Endothelial cell of umbilical vein (primary cell): Measurements from ENCODE around the gene PIF1. TPM values are rescaled to one million over a fixed set of nuclear protein-coding genes. Genes with fewer than 3 reads are reported as not detected.
A peak's percentile ranks its signal among the peaks of the same experiment; 100 is the strongest.

Experiments used
- BruUV-seq: library from RNA; stranded (reverse); fragments of 400-500 nt; replicated peaks from 2 replicates; lab custom pipeline; 2021; lab: Mats Ljungman, UMichigan
- CTCF ChIA-PET: fragments of 300-600, 350-600 bp; sonication (Branson Sonifier 250); formaldehyde crosslinking; loops from one replicate; lab custom pipeline; 2021; ENCODE audit warnings: antibody characterized with exemption, inconsistent platforms; lab: Charles Lee
- POLR2A ChIA-PET: fragments of 300-600, 350-600 bp; sonication (Branson Sonifier 250); formaldehyde crosslinking; loops from one replicate; lab custom pipeline; 2021; ENCODE audit warnings: antibody characterized with exemption, inconsistent platforms; lab: Charles Lee
- DNase-seq: peaks from one replicate; pipeline ENCODE4 v3.0.0-alpha.2; 2011; ENCODE audit warnings: low read depth, low spot score
- FAIRE-seq: peaks from 2 replicates; lab custom pipeline; 2011; peaks lifted over from hg19 to GRCh38; lab: Jason Lieb, UNC
- H2AFZ ChIP-seq: 2 replicates; pipeline ENCODE4 v1.6.0; 2012; ENCODE audit warnings: low read depth, low read length, control low read depth, inconsistent platforms
- H3K27ac ChIP-seq: 2 replicates; pipeline ENCODE4 v1.5.1; 2011; ENCODE audit warnings: low read depth, mild to moderate bottlenecking, control low read depth, low read length, moderate library complexity; ENCODE audit not compliant: insufficient read depth
- H3K27me3 ChIP-seq, 2 experiments: 2 replicates each; pipeline versions ENCODE4 v1.6.0 to v1.6.1; 2011; ENCODE audit warnings: low read length in 2 of 2, mixed read lengths in 1 of 2; ENCODE audit not compliant: control insufficient read depth in 2 of 2, insufficient read depth in 2 of 2
- H3K36me3 ChIP-seq, 2 experiments: 2 replicates in 1 of 2; 3 replicates in 1 of 2; pipeline ENCODE4 v1.5.1; 2011; ENCODE audit warnings: low read length in 2 of 2, mild to moderate bottlenecking in 1 of 2, moderate library complexity in 1 of 2; ENCODE audit not compliant: control insufficient read depth in 2 of 2, insufficient read depth in 2 of 2; ENCODE audit errors: extremely low read depth in 1 of 2
- H3K4me1 ChIP-seq: 3 replicates; pipeline ENCODE4 v1.5.1; 2011; ENCODE audit warnings: mild to moderate bottlenecking, low read length; ENCODE audit not compliant: control insufficient read depth, insufficient read depth; ENCODE audit errors: extremely low read depth
- H3K4me2 ChIP-seq: 2 replicates; pipeline ENCODE4 v1.6.1; 2011; ENCODE audit warnings: low read length, control low read depth, mixed read lengths; ENCODE audit not compliant: insufficient read depth
- H3K4me3 ChIP-seq, 3 experiments: fragments of 200-600 bp in 1 of 3; sonication (generic), shearing (Covaris generic) in 1 of 3; replicated peaks in 1 of 3; 2 replicates each; pipeline ENCODE4 v1.5.1; 2011 to 2016; ENCODE audit warnings: control low read depth in 3 of 3, low read length in 3 of 3, mild to moderate bottlenecking in 2 of 3, inconsistent platforms in 1 of 3, low read depth in 1 of 3, moderate library complexity in 1 of 3; ENCODE audit not compliant: insufficient read depth in 1 of 3
- H3K79me2 ChIP-seq: 2 replicates; pipeline ENCODE4 v1.6.0; 2012; ENCODE audit warnings: low read length, inconsistent platforms; ENCODE audit not compliant: control insufficient read depth, insufficient read depth
- H3K9ac ChIP-seq: replicated peaks from 2 replicates; pipeline ENCODE3; 2011; ENCODE audit warnings: low read length, control low read depth; ENCODE audit not compliant: insufficient read depth; ENCODE audit errors: extremely low read depth
- H3K9me1 ChIP-seq: replicated peaks from 3 replicates; pipeline ENCODE4 v1.6.0; 2011; ENCODE audit warnings: mild to moderate bottlenecking, low read length; ENCODE audit not compliant: control insufficient read depth, insufficient read depth; ENCODE audit errors: extremely low read depth
- H3K9me3 ChIP-seq: replicated peaks from 2 replicates; pipeline ENCODE4 v1.5.1; 2012; ENCODE audit warnings: low read length, inconsistent platforms; ENCODE audit not compliant: control insufficient read depth, insufficient read depth
- H4K20me1 ChIP-seq: replicated peaks from 2 replicates; pipeline ENCODE3; 2011; ENCODE audit warnings: mild to moderate bottlenecking, low read length; ENCODE audit not compliant: control insufficient read depth, insufficient read depth; ENCODE audit errors: extremely low read depth
- EZH2 ChIP-seq: IDR thresholded peaks from 2 replicates; pipeline ENCODE4 v1.6.1; 2012; ENCODE audit warnings: borderline replicate concordance, low read depth, mild to moderate bottlenecking, moderate library complexity, low read length, inconsistent platforms; ENCODE audit not compliant: severe bottlenecking
- FOS ChIP-seq: IDR thresholded peaks from 2 replicates; pipeline ENCODE4 v1.6.1; 2011; ENCODE audit warnings: mild to moderate bottlenecking, low read length, moderate library complexity, borderline replicate concordance; ENCODE audit not compliant: insufficient read depth
- GATA2 ChIP-seq: IDR thresholded peaks from 2 replicates; pipeline ENCODE4 v1.7.0; 2011; ENCODE audit warnings: low read depth, mild to moderate bottlenecking, moderate library complexity, mixed read lengths, low read length; ENCODE audit not compliant: insufficient read length, insufficient read depth
- JUN ChIP-seq: IDR thresholded peaks from 2 replicates; pipeline ENCODE4 v1.6.1; 2011; ENCODE audit warnings: borderline replicate concordance, low read depth; ENCODE audit not compliant: insufficient read length, insufficient read depth
- MAX ChIP-seq: IDR thresholded peaks from 2 replicates; pipeline ENCODE4 v1.6.1; 2011; ENCODE audit not compliant: insufficient read depth, insufficient read length
- MYC ChIP-seq: IDR thresholded peaks from one replicate; pipeline ENCODE4 v1.6.1; 2011; ENCODE audit warnings: mild to moderate bottlenecking, low read depth, low read length
- POLR2A ChIP-seq: IDR thresholded peaks from 2 replicates; pipeline ENCODE4 v1.6.1; 2012; ENCODE audit warnings: low read depth, mild to moderate bottlenecking, control low read depth, low read length
- POLR2AphosphoS5 ChIP-seq: IDR thresholded peaks from 2 replicates; pipeline ENCODE4 v1.6.1; 2012; ENCODE audit warnings: low read depth, mild to moderate bottlenecking, control low read depth, low read length, moderate library complexity; ENCODE audit not compliant: insufficient read depth
- dilution Hi-C: fragments of 300-500 bp; cut with MboI; formaldehyde crosslinking; loops from one replicate; pipeline ENCODE4 v1.15.0; 2019; ENCODE audit warnings: low sequenced_read_pairs; ENCODE audit not compliant: extremely low pct_ligation_motif_present
- intact Hi-C: fragments of 100-400 bp; cut with micrococcal nuclease; formaldehyde crosslinking; loops from one replicate; pipeline ENCODE4 v1.10.0; 2022
- polyA plus RNA-seq, 4 experiments: library from polyadenylated mRNA; depleted of rRNA in 3 of 4; stranded (reverse) in 3 of 4; unstranded in 1 of 4; fragments of >200 nt; gene quantifications; 2 replicates each; pipeline versions ENCODE4 v1.2.1 to v1.2.3, GENCODE V29; 2011 to 2012; ENCODE audit warnings: missing spikeins in 1 of 4
- total RNA-seq: library from RNA; stranded (reverse); gene quantifications from 2 replicates; pipeline ENCODE4 v1.2.3, GENCODE V29; 2021
- TF ChIP-seq, protein P1 (sequence below), 2 donors: IDR thresholded peaks; 1 replicate in 1 of 2; 2 replicates in 1 of 2; pipeline ENCODE4 v1.5.1; 2011; ENCODE audit warnings: low read length in 2 of 2, mild to moderate bottlenecking in 2 of 2, moderate library complexity in 2 of 2, control low read depth in 1 of 2, inconsistent platforms in 1 of 2, low read depth in 1 of 2; ENCODE audit not compliant: insufficient read depth in 1 of 2; ENCODE audit errors: extremely low read depth in 1 of 2

PIF1 gene
- total and polyA plus RNA-seq, 2 donors (not counting 3 experiments of a cell fraction or from before 2014, with no cell fraction given), result 18.6 to 52.7 TPM

DNA sequence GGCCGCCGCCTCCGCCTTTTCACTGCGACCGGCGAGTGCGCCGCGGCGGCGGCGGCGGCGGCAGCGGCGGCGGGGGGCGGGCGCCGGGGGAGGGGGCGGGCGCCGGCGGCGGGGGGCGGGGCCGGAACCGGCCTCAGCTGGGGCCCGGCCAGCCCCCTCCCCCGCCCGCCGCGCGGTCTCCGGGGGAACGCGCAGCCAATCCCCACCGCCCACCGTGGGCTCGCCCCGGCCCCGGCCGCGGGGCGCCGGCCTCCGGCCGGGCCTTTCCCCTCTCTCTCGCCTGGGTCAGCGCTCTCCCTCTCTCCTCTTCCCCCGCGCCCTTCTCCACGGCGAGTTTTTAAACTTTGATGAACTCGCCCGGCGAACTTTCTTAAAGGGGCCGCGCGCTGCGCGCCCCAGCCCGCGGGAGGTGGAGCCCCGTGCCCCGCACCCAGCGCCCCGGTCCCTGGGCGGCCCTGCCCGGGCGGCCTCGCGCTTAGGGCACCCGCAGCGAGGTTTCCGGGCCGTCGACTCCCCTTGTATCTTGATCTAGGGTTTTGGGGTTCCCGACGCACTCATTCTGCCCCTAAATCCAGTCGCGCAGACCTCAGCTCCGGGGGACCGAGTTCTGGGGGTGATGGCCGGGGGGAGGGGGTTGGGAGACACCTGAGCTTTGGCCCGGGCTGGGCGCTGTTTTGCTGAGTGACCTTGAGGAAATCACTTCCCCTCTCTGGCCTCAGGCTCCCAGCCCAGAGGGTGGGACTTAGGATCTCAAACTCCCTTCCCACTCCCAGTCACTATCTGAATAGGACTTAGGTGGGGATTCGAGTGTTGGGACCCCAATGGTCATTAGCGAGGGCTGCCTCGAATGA, 49.7 kb downstream of the PIF1 start, which contains the start of gene RBPMS2:
Gene RBPMS2 (minus strand): TSS at position 39 of the 851 bp plus-strand sequence. CDS start 270 bp downstream, outside the sequence.
- H3K9ac ChIP-seq, result peak within 1 kb of the TSS; percentile 37
- no peaks in the 10 kb centered on the region for H3K9me3 ChIP-seq
- no peak within 1 kb of the TSS for H3K27ac ChIP-seq
- peak within 1 kb of the TSS; percentile 54 to 81 (median 59) for H3K4me3 ChIP-seq
- H3K27me3 ChIP-seq, result peaks cover 0 to 4% of the 10 kb centered on the region in 2 experiments
- no peaks in the 10 kb centered on the region for H3K9me1 ChIP-seq
- dilution Hi-C loops, result no loop called here
- ChIA-PET POLR2A (no interaction called here), CTCF (interaction anchor here (0.6 kb wide), 1 partner anchor 48 kb away, joined by 3 read pairs; no protein-coding TSS in a partner anchor)
- BruUV-seq, result no TSS peak
- peak within 1 kb of the TSS; percentile 67 for H3K4me2 ChIP-seq
- H3K4me1 ChIP-seq, result peaks cover 6% of the 10 kb centered on the region
- no peak for DNase-seq
- no peak for FAIRE-seq
- no peaks in the 10 kb centered on the region for H3K79me2 ChIP-seq
- H4K20me1 ChIP-seq, result no peaks in the 10 kb centered on the region
- H2AFZ ChIP-seq, result peak within 1 kb of the TSS; percentile 79
- intact Hi-C loops, result no loop called here
- no peaks in the 10 kb centered on the region for H3K36me3 ChIP-seq
- TF ChIP-seq POLR2AphosphoS5 (no peak), POLR2A (no peak), GATA2 (no peak), FOS (no peak), MAX (no peak), EZH2 (no peak), JUN (no peak), MYC (no peak)
- TF ChIP-seq, protein P1, sequence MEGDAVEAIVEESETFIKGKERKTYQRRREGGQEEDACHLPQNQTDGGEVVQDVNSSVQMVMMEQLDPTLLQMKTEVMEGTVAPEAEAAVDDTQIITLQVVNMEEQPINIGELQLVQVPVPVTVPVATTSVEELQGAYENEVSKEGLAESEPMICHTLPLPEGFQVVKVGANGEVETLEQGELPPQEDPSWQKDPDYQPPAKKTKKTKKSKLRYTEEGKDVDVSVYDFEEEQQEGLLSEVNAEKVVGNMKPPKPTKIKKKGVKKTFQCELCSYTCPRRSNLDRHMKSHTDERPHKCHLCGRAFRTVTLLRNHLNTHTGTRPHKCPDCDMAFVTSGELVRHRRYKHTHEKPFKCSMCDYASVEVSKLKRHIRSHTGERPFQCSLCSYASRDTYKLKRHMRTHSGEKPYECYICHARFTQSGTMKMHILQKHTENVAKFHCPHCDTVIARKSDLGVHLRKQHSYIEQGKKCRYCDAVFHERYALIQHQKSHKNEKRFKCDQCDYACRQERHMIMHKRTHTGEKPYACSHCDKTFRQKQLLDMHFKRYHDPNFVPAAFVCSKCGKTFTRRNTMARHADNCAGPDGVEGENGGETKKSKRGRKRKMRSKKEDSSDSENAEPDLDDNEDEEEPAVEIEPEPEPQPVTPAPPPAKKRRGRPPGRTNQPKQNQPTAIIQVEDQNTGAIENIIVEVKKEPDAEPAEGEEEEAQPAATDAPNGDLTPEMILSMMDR (IDR thresholded peaks at IDR 0.05; ENCODE audit: extremely low read depth in 1 of 2, insufficient read depth in 1 of 2, low read depth in 1 of 2, low read length in 2 of 2), result no peak
